Hematopoietic multipotent progenitor cell treated with erythropoietin and hydrocortisone succinate and interleukin-3 and kit ligand, for 15 days (in vitro differentiated cells): ENCODE measurements around the gene UGT8.
A peak's percentile ranks its signal among the peaks of the same experiment; 100 is the strongest.

Experiments used
- DNase-seq: peaks from one replicate; pipeline ENCODE4 v3.0.0-alpha.2; 2015; ENCODE audit warnings: low spot score

Gene UGT8

DNA sequence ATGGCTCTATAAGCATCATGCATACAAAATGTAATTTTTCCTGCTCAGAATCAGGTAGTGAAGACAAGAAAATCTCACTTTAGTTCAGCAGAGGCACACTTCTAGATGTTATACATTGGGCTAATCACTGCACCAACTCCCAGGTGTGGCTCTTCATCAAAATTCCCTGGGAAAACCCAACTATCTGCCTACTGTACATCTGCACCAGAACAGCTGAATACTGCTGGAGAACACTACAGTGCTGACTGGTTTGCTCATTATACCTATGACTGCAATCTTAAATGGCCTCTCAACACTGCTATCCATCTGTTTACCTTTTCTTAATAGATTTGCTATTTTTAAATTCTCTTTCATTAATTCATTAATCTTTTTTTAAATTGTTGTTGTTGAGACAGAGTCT is 92.0 kb downstream of the UGT8 start:
- no peak for DNase-seq

DNA sequence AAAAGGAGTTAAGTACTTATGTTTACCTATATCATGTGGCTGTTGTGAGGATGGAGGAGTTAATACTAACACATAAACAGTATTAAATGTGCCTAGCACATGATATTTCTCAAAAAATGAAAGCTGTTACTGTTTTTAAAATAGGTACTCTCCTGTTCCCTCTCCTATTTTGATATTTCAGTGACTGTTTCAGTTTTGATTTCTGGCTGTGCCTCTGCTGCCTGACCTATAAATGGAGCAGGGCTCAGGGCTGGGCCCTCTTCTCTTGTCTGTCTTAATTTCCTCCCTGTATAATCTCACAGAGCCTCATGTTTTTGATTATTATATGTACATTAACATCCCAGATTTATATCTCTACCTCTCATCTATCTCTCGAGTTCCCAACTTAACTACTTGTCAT is 93.3 kb downstream of the UGT8 start:
- DNase-seq, result no peak

DNA sequence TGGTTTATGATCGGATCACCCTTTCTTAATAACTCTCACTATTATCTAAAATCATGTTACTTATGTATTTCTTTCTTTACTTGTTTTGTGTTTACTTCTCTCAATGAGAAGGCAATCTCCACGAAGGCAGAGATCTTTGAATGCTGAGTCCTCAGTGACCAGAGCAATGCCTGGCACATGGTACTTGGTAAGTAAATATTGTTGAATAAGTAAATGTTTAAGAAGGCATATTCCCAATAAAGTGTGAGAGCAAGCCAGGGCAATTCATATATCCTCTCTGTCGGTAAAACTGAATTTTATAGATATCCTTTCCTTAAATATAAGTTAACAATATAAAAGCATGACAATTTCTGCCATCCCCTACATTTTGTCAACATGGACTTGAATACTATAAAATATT is 94.4 kb downstream of the UGT8 start:
- DNase-seq, result no peak

DNA sequence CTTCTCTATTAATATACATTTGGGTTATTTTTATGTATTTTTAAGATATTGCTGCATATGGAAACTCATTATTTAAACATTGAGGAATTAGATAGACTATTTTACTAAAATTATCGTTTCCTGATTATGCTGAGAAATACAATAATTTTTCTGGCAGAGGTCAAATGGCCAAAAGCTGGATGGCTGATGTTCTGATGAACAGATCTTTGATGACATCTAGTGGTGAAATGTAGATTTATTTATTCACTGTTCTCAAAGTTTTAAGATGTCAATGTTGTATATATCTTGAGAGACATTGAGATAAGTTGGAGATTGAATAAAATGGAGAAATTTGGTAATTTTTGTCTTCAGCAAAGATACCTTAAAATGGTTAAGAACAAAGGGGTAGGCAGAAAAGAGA is 96.2 kb downstream of the UGT8 start:
- DNase-seq, result peak; percentile 7

DNA sequence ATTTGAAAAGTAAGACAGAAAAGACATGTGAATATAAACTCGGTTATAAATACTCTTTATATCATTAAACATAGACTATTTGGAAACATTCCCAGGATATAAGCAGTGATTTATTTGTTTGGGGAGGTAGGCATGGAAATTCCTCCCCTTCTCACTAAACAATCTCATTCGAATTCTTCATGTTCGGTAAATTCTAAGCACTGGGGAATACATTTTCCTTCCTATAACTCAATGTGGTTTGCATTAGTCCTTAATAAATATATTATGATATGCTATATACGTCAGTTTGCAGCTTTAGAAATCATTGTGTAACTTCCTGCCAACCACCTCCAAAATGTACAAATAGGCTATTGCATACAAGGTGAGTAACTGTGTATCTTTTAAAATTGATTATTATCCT is 99.6 kb downstream of the UGT8 start:
- no peak for DNase-seq

DNA sequence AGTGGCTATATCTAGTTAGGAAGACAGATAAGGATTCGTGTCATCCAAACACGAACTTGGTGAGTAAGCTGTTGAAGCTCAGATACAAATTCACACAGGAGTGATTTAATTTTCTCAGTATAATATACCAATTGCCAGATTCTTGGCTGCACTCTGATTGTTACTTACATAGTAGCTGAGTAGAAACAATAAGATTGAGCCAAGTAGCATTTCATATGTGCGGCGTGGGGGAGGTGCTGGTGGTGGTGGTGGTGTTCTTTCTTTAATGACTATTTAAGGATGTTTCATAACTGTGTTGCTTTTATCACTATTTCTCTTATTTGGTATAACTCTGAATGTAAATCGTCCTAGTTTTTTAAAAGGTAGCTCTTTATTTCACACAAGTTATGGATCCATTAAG is 102.9 kb downstream of the UGT8 start:
- no peak for DNase-seq

DNA sequence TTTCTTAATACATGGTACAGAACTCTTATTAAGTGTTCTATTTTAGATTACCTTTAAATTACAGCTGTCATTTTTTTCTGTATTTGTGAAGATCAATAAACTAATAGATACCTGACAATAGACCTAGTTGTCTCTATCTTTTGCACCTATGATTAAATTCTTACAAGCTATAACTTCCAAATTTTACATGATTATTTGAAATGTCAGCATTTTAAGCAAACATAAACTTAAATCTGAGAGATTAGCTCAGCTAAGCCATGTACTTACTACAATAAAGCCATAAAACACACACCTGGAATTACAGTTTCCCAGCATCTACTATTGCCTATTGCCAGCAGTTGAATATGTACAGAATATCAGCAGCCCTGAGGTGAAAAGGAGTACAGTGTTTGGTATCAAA is 118.8 kb downstream of the UGT8 start:
- no peak for DNase-seq

DNA sequence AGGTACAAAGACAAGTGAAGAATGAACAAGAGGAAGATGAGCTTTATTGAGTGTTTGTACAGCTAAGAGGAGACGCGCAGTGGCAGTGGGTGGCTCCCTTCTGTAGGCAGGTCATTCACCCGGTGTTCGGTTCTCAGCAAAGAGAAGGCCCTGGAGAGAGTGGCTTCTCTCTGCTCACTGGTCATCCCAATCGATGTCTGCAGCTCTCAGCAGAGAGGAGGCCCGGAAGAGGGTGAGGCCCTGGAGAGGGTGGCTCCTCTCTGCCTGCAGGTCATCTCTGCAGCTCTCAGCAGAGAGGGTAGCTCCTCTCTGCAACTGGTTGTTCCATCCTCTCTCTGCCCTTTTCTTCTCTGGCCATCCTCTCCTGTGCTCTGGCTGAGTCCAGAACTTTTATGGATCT is 126.5 kb downstream of the UGT8 start:
- DNase-seq, result no peak

DNA sequence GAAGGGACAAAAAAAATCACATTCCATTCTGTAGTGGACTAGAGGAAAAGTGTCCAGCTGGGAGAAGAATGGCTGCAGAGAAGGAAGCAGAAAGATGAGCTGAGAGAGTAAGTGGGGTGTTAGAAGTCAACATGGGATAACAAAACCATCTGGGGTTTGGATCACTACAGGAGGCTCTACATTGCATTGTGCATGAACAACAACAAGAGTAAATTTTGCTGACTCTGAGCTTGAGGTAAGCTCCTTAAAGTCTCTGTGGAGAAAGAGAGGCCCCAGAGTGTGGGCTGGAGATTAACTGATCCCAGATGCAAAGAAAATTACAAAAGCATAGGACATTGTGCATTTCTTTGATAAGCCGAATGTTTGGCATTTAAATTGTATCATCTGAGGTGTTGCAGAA is 128.9 kb downstream of the UGT8 start:
- no peak for DNase-seq
